Upper lobe of left lung (tissue), 4 donors: Measurements from ENCODE around the gene LCN2.

Source experiments
- EP300 ChIP-seq, 4 donors: sonication (generic); formaldehyde crosslinking; IDR thresholded peaks; one replicate each; pipeline ENCODE4 v1.5.1; 2017; ENCODE audit warnings: antibody characterized with exemption in 4 of 4, control low read depth in 2 of 4
- POLR2A ChIP-seq, 4 donors: fragments of 450-650 bp; IDR thresholded peaks; one replicate each; pipeline ENCODE4 v1.5.1; 2016 to 2017; ENCODE audit warnings: antibody characterized with exemption in 4 of 4, mild to moderate bottlenecking in 2 of 4
- TF ChIP-seq, protein P1 (sequence below), 6 experiments: fragments of 450-650 bp in 4 of 6; fragments of 200-600 bp in 2 of 6; sonication (generic) in 2 of 6; IDR thresholded peaks; one replicate each; pipeline ENCODE4 v1.5.1; 2016 to 2019; ENCODE audit warnings: antibody characterized with exemption in 6 of 6

- no peak for TF ChIP-seq EP300 (IDR thresholded peaks at IDR 0.05)
- TF ChIP-seq, protein P1, sequence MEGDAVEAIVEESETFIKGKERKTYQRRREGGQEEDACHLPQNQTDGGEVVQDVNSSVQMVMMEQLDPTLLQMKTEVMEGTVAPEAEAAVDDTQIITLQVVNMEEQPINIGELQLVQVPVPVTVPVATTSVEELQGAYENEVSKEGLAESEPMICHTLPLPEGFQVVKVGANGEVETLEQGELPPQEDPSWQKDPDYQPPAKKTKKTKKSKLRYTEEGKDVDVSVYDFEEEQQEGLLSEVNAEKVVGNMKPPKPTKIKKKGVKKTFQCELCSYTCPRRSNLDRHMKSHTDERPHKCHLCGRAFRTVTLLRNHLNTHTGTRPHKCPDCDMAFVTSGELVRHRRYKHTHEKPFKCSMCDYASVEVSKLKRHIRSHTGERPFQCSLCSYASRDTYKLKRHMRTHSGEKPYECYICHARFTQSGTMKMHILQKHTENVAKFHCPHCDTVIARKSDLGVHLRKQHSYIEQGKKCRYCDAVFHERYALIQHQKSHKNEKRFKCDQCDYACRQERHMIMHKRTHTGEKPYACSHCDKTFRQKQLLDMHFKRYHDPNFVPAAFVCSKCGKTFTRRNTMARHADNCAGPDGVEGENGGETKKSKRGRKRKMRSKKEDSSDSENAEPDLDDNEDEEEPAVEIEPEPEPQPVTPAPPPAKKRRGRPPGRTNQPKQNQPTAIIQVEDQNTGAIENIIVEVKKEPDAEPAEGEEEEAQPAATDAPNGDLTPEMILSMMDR (IDR thresholded peaks at IDR 0.05), result no peak
- TF ChIP-seq POLR2A (IDR thresholded peaks at IDR 0.05), result no peak
Observed at GRCh38 chr9:128106940-128107467, 42.2 kb upstream of the LCN2 start.
